WTC11 (cell line): ENCODE measurements around the gene PIGK.

Source experiments
- ATF1 ChIP-seq: sonication (generic); formaldehyde crosslinking; IDR thresholded peaks from 2 replicates; pipeline ENCODE4 v1.8.1; 2023; ENCODE audit warnings: mild to moderate bottlenecking, moderate library complexity, missing genetic modification reagents
- NFE2L1 ChIP-seq: sonication (generic); formaldehyde crosslinking; IDR thresholded peaks from 2 replicates; pipeline ENCODE4 v1.8.1; 2023; ENCODE audit warnings: missing genetic modification reagents
- NR2C2 ChIP-seq: sonication (generic); formaldehyde crosslinking; IDR thresholded peaks from 2 replicates; pipeline ENCODE4 v1.8.0; 2022; ENCODE audit warnings: mild to moderate bottlenecking, missing genetic modification reagents
- NR3C1 ChIP-seq: sonication (generic); formaldehyde crosslinking; conservative IDR thresholded peaks from 2 replicates; pipeline ENCODE4 v1.8.1; 2023; ENCODE audit warnings: low read depth, mild to moderate bottlenecking, missing genetic modification reagents
- SP1 ChIP-seq: sonication (generic); formaldehyde crosslinking; conservative IDR thresholded peaks from 2 replicates; pipeline ENCODE4 v1.8.1; 2022; ENCODE audit warnings: missing genetic modification reagents
- ZNF317 ChIP-seq: sonication (generic); formaldehyde crosslinking; IDR thresholded peaks from 2 replicates; pipeline ENCODE4 v1.8.1; 2023; ENCODE audit warnings: low read depth, mild to moderate bottlenecking, moderate library complexity, missing genetic modification reagents, borderline replicate concordance
- ZNF396 ChIP-seq: fragments of 250-450 bp; sonication (Bioruptor Pico); IDR thresholded peaks from 2 replicates; pipeline ENCODE4 v1.8.0; 2021; ENCODE audit warnings: mild to moderate bottlenecking, moderate library complexity, borderline replicate concordance
- TF ChIP-seq, protein P1 (sequence below): sonication (generic); formaldehyde crosslinking; IDR thresholded peaks from 2 replicates; pipeline ENCODE4 v1.8.0; 2022; ENCODE audit warnings: missing genetic modification reagents
- TF ChIP-seq, protein P2 (sequence below): fragments of 250-450 bp; sonication (Bioruptor Pico); IDR thresholded peaks from 2 replicates; pipeline ENCODE4 v1.8.0; 2021; ENCODE audit warnings: mild to moderate bottlenecking
- TF ChIP-seq, protein P3 (sequence below): fragments of 200-600 bp; IDR thresholded peaks from 2 replicates; pipeline ENCODE4 v1.8.0; 2022; ENCODE audit warnings: antibody characterized with exemption
- TF ChIP-seq, protein P4 (sequence below): sonication (generic); formaldehyde crosslinking; IDR thresholded peaks from 2 replicates; pipeline ENCODE4 v1.8.0; 2022; ENCODE audit warnings: mild to moderate bottlenecking, missing genetic modification reagents
- TF ChIP-seq, protein P5 (sequence below): sonication (generic); formaldehyde crosslinking; IDR thresholded peaks from 2 replicates; pipeline ENCODE4 v1.8.1; 2023; ENCODE audit warnings: mild to moderate bottlenecking, missing genetic modification reagents, moderate library complexity
- TF ChIP-seq, protein P6 (sequence below): sonication (generic); formaldehyde crosslinking; IDR thresholded peaks from 2 replicates; pipeline ENCODE4 v1.8.1; 2023; ENCODE audit warnings: mild to moderate bottlenecking, missing genetic modification reagents

DNA sequence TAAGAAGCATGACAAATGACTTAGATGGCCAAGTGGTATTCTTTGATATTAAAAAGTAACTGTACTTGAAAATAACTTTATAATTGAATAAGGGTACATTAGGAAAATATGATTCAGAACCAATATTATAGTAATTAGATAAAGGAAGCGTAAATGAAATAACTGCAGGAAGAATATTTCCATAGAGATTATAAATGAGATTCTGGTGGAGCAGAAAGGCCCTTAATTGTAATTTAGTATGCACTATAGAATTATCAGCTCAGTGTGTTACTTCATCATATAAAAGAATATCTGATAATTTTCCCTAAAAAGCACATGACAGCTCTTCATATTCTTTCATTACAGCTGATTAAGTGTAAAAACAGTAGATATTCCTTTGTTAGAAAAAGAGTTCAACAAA is 171.7 kb downstream of the PIGK start:
- TF ChIP-seq, protein P1, sequence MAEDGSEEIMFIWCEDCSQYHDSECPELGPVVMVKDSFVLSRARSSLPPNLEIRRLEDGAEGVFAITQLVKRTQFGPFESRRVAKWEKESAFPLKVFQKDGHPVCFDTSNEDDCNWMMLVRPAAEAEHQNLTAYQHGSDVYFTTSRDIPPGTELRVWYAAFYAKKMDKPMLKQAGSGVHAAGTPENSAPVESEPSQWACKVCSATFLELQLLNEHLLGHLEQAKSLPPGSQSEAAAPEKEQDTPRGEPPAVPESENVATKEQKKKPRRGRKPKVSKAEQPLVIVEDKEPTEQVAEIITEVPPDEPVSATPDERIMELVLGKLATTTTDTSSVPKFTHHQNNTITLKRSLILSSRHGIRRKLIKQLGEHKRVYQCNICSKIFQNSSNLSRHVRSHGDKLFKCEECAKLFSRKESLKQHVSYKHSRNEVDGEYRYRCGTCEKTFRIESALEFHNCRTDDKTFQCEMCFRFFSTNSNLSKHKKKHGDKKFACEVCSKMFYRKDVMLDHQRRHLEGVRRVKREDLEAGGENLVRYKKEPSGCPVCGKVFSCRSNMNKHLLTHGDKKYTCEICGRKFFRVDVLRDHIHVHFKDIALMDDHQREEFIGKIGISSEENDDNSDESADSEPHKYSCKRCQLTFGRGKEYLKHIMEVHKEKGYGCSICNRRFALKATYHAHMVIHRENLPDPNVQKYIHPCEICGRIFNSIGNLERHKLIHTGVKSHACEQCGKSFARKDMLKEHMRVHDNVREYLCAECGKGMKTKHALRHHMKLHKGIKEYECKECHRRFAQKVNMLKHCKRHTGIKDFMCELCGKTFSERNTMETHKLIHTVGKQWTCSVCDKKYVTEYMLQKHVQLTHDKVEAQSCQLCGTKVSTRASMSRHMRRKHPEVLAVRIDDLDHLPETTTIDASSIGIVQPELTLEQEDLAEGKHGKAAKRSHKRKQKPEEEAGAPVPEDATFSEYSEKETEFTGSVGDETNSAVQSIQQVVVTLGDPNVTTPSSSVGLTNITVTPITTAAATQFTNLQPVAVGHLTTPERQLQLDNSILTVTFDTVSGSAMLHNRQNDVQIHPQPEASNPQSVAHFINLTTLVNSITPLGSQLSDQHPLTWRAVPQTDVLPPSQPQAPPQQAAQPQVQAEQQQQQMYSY (CRISPR knock-in tag), result no peak
- TF ChIP-seq, protein P2, sequence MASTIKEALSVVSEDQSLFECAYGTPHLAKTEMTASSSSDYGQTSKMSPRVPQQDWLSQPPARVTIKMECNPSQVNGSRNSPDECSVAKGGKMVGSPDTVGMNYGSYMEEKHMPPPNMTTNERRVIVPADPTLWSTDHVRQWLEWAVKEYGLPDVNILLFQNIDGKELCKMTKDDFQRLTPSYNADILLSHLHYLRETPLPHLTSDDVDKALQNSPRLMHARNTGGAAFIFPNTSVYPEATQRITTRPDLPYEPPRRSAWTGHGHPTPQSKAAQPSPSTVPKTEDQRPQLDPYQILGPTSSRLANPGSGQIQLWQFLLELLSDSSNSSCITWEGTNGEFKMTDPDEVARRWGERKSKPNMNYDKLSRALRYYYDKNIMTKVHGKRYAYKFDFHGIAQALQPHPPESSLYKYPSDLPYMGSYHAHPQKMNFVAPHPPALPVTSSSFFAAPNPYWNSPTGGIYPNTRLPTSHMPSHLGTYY (CRISPR knock-in tag), result no peak
- TF ChIP-seq, protein P3, sequence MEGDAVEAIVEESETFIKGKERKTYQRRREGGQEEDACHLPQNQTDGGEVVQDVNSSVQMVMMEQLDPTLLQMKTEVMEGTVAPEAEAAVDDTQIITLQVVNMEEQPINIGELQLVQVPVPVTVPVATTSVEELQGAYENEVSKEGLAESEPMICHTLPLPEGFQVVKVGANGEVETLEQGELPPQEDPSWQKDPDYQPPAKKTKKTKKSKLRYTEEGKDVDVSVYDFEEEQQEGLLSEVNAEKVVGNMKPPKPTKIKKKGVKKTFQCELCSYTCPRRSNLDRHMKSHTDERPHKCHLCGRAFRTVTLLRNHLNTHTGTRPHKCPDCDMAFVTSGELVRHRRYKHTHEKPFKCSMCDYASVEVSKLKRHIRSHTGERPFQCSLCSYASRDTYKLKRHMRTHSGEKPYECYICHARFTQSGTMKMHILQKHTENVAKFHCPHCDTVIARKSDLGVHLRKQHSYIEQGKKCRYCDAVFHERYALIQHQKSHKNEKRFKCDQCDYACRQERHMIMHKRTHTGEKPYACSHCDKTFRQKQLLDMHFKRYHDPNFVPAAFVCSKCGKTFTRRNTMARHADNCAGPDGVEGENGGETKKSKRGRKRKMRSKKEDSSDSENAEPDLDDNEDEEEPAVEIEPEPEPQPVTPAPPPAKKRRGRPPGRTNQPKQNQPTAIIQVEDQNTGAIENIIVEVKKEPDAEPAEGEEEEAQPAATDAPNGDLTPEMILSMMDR, result no peak
- no peak for TF ChIP-seq NR3C1 (CRISPR knock-in tag)
- no peak for TF ChIP-seq NR2C2
- TF ChIP-seq ZNF317 (CRISPR knock-in tag), result no peak
- TF ChIP-seq, protein P4, sequence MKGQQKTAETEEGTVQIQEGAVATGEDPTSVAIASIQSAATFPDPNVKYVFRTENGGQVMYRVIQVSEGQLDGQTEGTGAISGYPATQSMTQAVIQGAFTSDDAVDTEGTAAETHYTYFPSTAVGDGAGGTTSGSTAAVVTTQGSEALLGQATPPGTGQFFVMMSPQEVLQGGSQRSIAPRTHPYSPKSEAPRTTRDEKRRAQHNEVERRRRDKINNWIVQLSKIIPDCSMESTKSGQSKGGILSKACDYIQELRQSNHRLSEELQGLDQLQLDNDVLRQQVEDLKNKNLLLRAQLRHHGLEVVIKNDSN (CRISPR knock-in tag), result no peak
- TF ChIP-seq NFE2L1 (CRISPR knock-in tag), result no peak
- TF ChIP-seq, protein P5, sequence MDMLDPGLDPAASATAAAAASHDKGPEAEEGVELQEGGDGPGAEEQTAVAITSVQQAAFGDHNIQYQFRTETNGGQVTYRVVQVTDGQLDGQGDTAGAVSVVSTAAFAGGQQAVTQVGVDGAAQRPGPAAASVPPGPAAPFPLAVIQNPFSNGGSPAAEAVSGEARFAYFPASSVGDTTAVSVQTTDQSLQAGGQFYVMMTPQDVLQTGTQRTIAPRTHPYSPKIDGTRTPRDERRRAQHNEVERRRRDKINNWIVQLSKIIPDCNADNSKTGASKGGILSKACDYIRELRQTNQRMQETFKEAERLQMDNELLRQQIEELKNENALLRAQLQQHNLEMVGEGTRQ, result no peak
- no peak for TF ChIP-seq ATF1 (CRISPR knock-in tag)
- no peak for TF ChIP-seq ZNF396
- TF ChIP-seq, protein P6, sequence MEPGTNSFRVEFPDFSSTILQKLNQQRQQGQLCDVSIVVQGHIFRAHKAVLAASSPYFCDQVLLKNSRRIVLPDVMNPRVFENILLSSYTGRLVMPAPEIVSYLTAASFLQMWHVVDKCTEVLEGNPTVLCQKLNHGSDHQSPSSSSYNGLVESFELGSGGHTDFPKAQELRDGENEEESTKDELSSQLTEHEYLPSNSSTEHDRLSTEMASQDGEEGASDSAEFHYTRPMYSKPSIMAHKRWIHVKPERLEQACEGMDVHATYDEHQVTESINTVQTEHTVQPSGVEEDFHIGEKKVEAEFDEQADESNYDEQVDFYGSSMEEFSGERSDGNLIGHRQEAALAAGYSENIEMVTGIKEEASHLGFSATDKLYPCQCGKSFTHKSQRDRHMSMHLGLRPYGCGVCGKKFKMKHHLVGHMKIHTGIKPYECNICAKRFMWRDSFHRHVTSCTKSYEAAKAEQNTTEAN, result no peak
- no peak for TF ChIP-seq SP1 (CRISPR knock-in tag)
